Effector memory CD4-positive, alpha-beta T cell (primary cell): ENCODE measurements around the gene PXN.
"Not testable (repeated sequence)": the region's sequence is repeated elsewhere in the genome, so short reads cannot be mapped to it uniquely, and the experiment has no call there.

Experiments
- DNase-seq, 3 donors: peaks; one replicate each; pipeline ENCODE4 v3.0.0-alpha.2; 2020
- H3K27ac ChIP-seq: 2 replicates; pipeline ENCODE4 v1.7.0; 2013; ENCODE audit warnings: mild to moderate bottlenecking, low read length, moderate library complexity; ENCODE audit not compliant: insufficient read depth, poor library complexity, severe bottlenecking
- H3K27me3 ChIP-seq: replicated peaks from 2 replicates; pipeline ENCODE4 v1.7.0; 2013; ENCODE audit warnings: mild to moderate bottlenecking, low read length; ENCODE audit not compliant: insufficient read depth, control insufficient read depth, poor library complexity, severe bottlenecking
- H3K36me3 ChIP-seq: 2 replicates; pipeline ENCODE4 v1.7.0; 2013; ENCODE audit warnings: mild to moderate bottlenecking, low read length, moderate library complexity; ENCODE audit not compliant: control insufficient read depth, insufficient read depth
- H3K4me1 ChIP-seq: 2 replicates; pipeline ENCODE4 v1.7.0; 2013; ENCODE audit warnings: low read length, mild to moderate bottlenecking; ENCODE audit not compliant: control insufficient read depth, insufficient read depth, poor library complexity, severe bottlenecking
- H3K4me3 ChIP-seq: 2 replicates; pipeline ENCODE4 v1.7.0; 2013; ENCODE audit warnings: low read length, low read depth, mild to moderate bottlenecking; ENCODE audit not compliant: insufficient read depth, poor library complexity, severe bottlenecking
- H3K9me3 ChIP-seq: 2 replicates; pipeline ENCODE4 v1.7.0; 2013; ENCODE audit warnings: mild to moderate bottlenecking, low read length, moderate library complexity; ENCODE audit not compliant: control insufficient read depth

Gene PXN

GRCh38 chr12:120240495-120240833 is 25.1 kb downstream of the PXN start:
- no peak for DNase-seq
- no peaks in the 10 kb centered on the region for H3K27me3 ChIP-seq
- no peak overlapping the region for H3K4me3 ChIP-seq
- peaks cover 14% of the 10 kb centered on the region for H3K36me3 ChIP-seq
- H3K9me3 ChIP-seq = no peaks in the 10 kb centered on the region
- H3K27ac ChIP-seq = no peak overlapping the region
- H3K4me1 ChIP-seq = peaks cover 61% of the 10 kb centered on the region

- H3K27me3 ChIP-seq = no peaks in the 10 kb centered on the region
- DNase-seq = no peak
- H3K4me1 ChIP-seq = peaks cover 66% of the 10 kb centered on the region
- peaks cover 14% of the 10 kb centered on the region for H3K36me3 ChIP-seq
- H3K4me3 ChIP-seq = no peak overlapping the region
- H3K27ac ChIP-seq = no peak overlapping the region
- no peaks in the 10 kb centered on the region for H3K9me3 ChIP-seq
These were observed 25.6 kb downstream of the PXN start for GRCh38 chr12:120239776-120240494.

GRCh38 chr12:120238839-120239445 is 26.6 kb downstream of the PXN start:
- H3K4me1 ChIP-seq = peaks cover 69% of the 10 kb centered on the region
- H3K9me3 ChIP-seq = no peaks in the 10 kb centered on the region
- peaks cover 14% of the 10 kb centered on the region for H3K36me3 ChIP-seq
- no peak overlapping the region for H3K27ac ChIP-seq
- no peak overlapping the region for H3K4me3 ChIP-seq
- no peak for DNase-seq
- no peaks in the 10 kb centered on the region for H3K27me3 ChIP-seq

GRCh38 chr12:120238217-120238616 is 27.3 kb downstream of the PXN start:
- no peak for DNase-seq
- Histone ChIP-seq H3K27me3 (no peaks in the 10 kb centered on the region), H3K27ac (no peak overlapping the region), H3K36me3 (peaks cover 14% of the 10 kb centered on the region), H3K4me1 (peaks cover 64% of the 10 kb centered on the region), H3K9me3 (no peaks in the 10 kb centered on the region), H3K4me3 (no peak overlapping the region)

- H3K27ac ChIP-seq = peak overlapping the region; percentile 39
- DNase-seq = no peak
- H3K4me3 ChIP-seq = no peak overlapping the region
- H3K36me3 ChIP-seq = peaks cover 14% of the 10 kb centered on the region
- no peaks in the 10 kb centered on the region for H3K9me3 ChIP-seq
- H3K27me3 ChIP-seq = no peaks in the 10 kb centered on the region
- H3K4me1 ChIP-seq = peaks cover 67% of the 10 kb centered on the region
These were observed 28.0 kb downstream of the PXN start for GRCh38 chr12:120237360-120238171.

- not testable (repeated sequence) for H3K27me3 ChIP-seq, H3K27ac ChIP-seq, H3K9me3 ChIP-seq, H3K4me3 ChIP-seq, DNase-seq
- H3K4me1 ChIP-seq = peaks cover 68% of the 10 kb centered on the region
- peaks cover 11% of the 10 kb centered on the region for H3K36me3 ChIP-seq
These were observed 28.7 kb downstream of the PXN start for GRCh38 chr12:120236809-120237208.

GRCh38 chr12:120235369-120236323 is 29.9 kb downstream of the PXN start:
- peak overlapping the region; percentile 49 for H3K27ac ChIP-seq
- H3K36me3 ChIP-seq = no peaks in the 10 kb centered on the region
- H3K4me3 ChIP-seq = no peak overlapping the region
- H3K9me3 ChIP-seq = no peaks in the 10 kb centered on the region
- peaks cover 69% of the 10 kb centered on the region for H3K4me1 ChIP-seq
- no peak for DNase-seq
- H3K27me3 ChIP-seq = no peaks in the 10 kb centered on the region

- H3K36me3 ChIP-seq = no peaks in the 10 kb centered on the region
- H3K4me3 ChIP-seq = no peak overlapping the region
- peak overlapping the region; percentile 49 for H3K27ac ChIP-seq
- H3K9me3 ChIP-seq = no peaks in the 10 kb centered on the region
- no peaks in the 10 kb centered on the region for H3K27me3 ChIP-seq
- peaks cover 69% of the 10 kb centered on the region for H3K4me1 ChIP-seq
- no peak for DNase-seq
These were observed 30.7 kb downstream of the PXN start for GRCh38 chr12:120234643-120235368.
